Measurements from ENCODE around the gene LBX2. TPM values are rescaled to one million over a fixed set of nuclear protein-coding genes. Genes with fewer than 3 reads are reported as not detected.

LBX2 gene
- total and polyA plus RNA-seq, 9 of the 15 experiments (the other 6 are each of a cell fraction or from before 2014, with no cell fraction given) = 0.39 to 6.2 (median 1.8) TPM; not detected in 1

- WGBS (ENCODE audit: insufficient coverage, low coverage, missing lambda C conversion rate) = 87% methylated on average over 10 of the region's 12 CpGs
- ChIA-PET CTCF (ENCODE audit: low intra/inter-chr PET ratio) (no interaction called here), POLR2A (interaction anchor here (1.0 to 1.2 kb wide), 2 partner anchors 9 to 13 kb away, joined by 3 to 4 read pairs; no protein-coding TSS in a partner anchor)
- H3K4me2 ChIP-seq (ENCODE audit: insufficient read depth, low read length) = no peak overlapping the region
- no peak for DNase-seq (ENCODE audit: extremely low read depth in 1 of 4, low spot score in 3 of 4)
- no peak overlapping the region for H3K27ac ChIP-seq (ENCODE audit: extremely low read depth, low read depth, low read length)
- no peaks in the 10 kb centered on the region for H4K20me1 ChIP-seq (replicated peaks; ENCODE audit: control insufficient read depth, insufficient read depth, low read length)
- BruUV-seq (replicated peaks) = no TSS peak
- no peak overlapping the region for H3K4me3 ChIP-seq
- no peaks in the 10 kb centered on the region for H3K9me3 ChIP-seq (replicated peaks; ENCODE audit: control insufficient read depth, insufficient read depth, low read depth, low read length)
- intact Hi-C loops (cut with micrococcal nuclease) (no loop called here), in situ Hi-C loops (cut with MboI) (no loop called here)
- TF ChIP-seq ELF4 (CRISPR knock-in tag; IDR thresholded peaks at IDR 0.05) (no peak), TAF9B (IDR thresholded peaks at IDR 0.05; ENCODE audit: partially characterized antibody) (no peak), RCOR1 (IDR thresholded peaks at IDR 0.05; ENCODE audit: borderline replicate concordance in 1 of 2, low read depth in 2 of 2, low read length in 2 of 2) (peak in 1 of 2 experiments; percentile 42; a peak in 1 of 4 replicates), MEIS2 (IDR thresholded peaks at IDR 0.05; ENCODE audit: partially characterized antibody) (peak; percentile 22), DPF2 (IDR thresholded peaks at IDR 0.05) (no peak), NCOA1 (IDR thresholded peaks at IDR 0.05; ENCODE audit: low read depth) (no peak), NR2C2 (CRISPR knock-in tag; IDR thresholded peaks at IDR 0.05) (no peak), NR2C2 (tag; IDR thresholded peaks at IDR 0.05) (peak; percentile 33; the same call in 1 of the 2 replicates), ARID1B (IDR thresholded peaks at IDR 0.05) (peak; percentile 15; the same call in 1 of the 2 replicates), CBFA2T3 (IDR thresholded peaks at IDR 0.05) (0 out of 2 replicates have a peak, but pooled peaks have one; percentile 32), PKNOX1 (IDR thresholded peaks at IDR 0.05) (peak; percentile 29; the same call in 1 of the 2 replicates), EP300 (IDR thresholded peaks at IDR 0.05; ENCODE audit: low read length) (peak; percentile 11; the same call in 1 of the 2 replicates)
- H3K4me1 ChIP-seq (replicated peaks in 1 of 2; ENCODE audit: control insufficient read depth in 2 of 2, insufficient read depth in 2 of 2, low read length in 2 of 2) = peaks cover 4 to 6% of the 10 kb centered on the region in 2 experiments; a peak in 4 of 5 replicates
- peak overlapping the region in 1 of 2 experiments; percentile 13; a peak in 2 of 4 replicates for H3K9ac ChIP-seq (ENCODE audit: insufficient read depth in 1 of 2, low read depth in 2 of 2, low read length in 2 of 2)
- no peaks in the 10 kb centered on the region for H3K27me3 ChIP-seq (ENCODE audit: control insufficient read depth in 2 of 2, insufficient read depth in 2 of 2, low read length in 2 of 2)
- peaks cover 54% of the 10 kb centered on the region; the same call in 2 of the 3 replicates for H3K36me3 ChIP-seq (ENCODE audit: control insufficient read depth, insufficient read depth, low read length)
- FAIRE-seq = no peak
- ATAC-seq = peak; percentile 51
- no peaks in the 10 kb centered on the region for H3K79me2 ChIP-seq (ENCODE audit: control insufficient read depth, insufficient read depth, low read length)
- no peak overlapping the region for H2AFZ ChIP-seq (ENCODE audit: low read depth, low read length)
- H3K9me1 ChIP-seq (ENCODE audit: control insufficient read depth, insufficient read depth, low read length) = no peaks in the 10 kb centered on the region
These were observed 7.5 kb downstream of the LBX2 start for GRCh38 chr2:74491648-74492544.

All from K562 (cell line).